Measurements from ENCODE around the gene FASTK. TPM values are rescaled to one million over a fixed set of nuclear protein-coding genes. Genes with fewer than 3 reads are reported as not detected.

The FASTK gene
- total and polyA plus RNA-seq, 4 donors: 30.9 to 80.7 (median 65.8) TPM

- Histone ChIP-seq H3K27me3 (ENCODE audit: control insufficient read depth, insufficient read depth, low read length) (no peaks in the 10 kb centered on the region), H3K4me1 (ENCODE audit: control insufficient read depth, insufficient read depth, low read length) (peaks cover 42% of the 10 kb centered on the region), H3K27ac (ENCODE audit: low read depth, low read length) (no peak overlapping the region), H3K9me3 (ENCODE audit: control insufficient read depth, insufficient read depth, low read length) (no peaks in the 10 kb centered on the region), H3K4me3 (ENCODE audit: low read depth, low read length) (no peak overlapping the region), H3K36me3 (ENCODE audit: control insufficient read depth, insufficient read depth, low read length) (peaks cover 79% of the 10 kb centered on the region)
- 77% methylated on average over 31 of the region's 33 CpGs for WGBS (ENCODE audit: insufficient coverage)
- DNase-seq (ENCODE audit: low read depth in 4 of 6, low spot score in 6 of 6): no peak
These were observed 3.5 kb downstream of the FASTK start for GRCh38 chr7:151076863-151077704.

DNA sequence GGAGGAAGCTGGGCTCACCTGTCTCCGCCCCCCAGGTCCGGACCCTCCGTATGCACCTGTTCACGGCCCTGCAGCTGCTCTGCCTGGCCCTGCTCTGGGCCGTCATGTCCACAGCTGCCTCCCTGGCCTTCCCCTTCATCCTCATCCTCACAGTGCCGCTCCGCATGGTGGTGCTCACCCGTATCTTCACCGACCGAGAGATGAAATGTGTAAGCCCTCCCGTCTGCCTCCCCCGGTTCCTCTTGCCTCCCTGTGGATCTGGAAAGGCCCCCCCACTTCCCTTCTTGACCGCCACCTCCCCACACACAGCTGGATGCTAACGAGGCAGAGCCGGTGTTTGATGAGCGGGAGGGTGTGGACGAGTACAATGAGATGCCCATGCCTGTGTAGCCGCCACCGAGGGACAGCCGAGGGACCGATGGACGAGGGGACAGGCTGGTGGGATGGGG, 4.6 kb downstream of the FASTK start:
- H3K27ac ChIP-seq (ENCODE audit: low read depth, low read length): no peak overlapping the region
- H3K27me3 ChIP-seq (ENCODE audit: control insufficient read depth, insufficient read depth, low read length): no peaks in the 10 kb centered on the region
- H3K4me3 ChIP-seq (ENCODE audit: low read depth, low read length): no peak overlapping the region
- H3K36me3 ChIP-seq (ENCODE audit: control insufficient read depth, insufficient read depth, low read length): peaks cover 82% of the 10 kb centered on the region
- H3K4me1 ChIP-seq (ENCODE audit: control insufficient read depth, insufficient read depth, low read length): peaks cover 32% of the 10 kb centered on the region
- DNase-seq (ENCODE audit: low read depth in 4 of 6, low spot score in 6 of 6): no peak
- 84% methylated on average over 10 of the region's 22 CpGs for WGBS (ENCODE audit: insufficient coverage)
- no peaks in the 10 kb centered on the region for H3K9me3 ChIP-seq (ENCODE audit: control insufficient read depth, insufficient read depth, low read length)

DNA sequence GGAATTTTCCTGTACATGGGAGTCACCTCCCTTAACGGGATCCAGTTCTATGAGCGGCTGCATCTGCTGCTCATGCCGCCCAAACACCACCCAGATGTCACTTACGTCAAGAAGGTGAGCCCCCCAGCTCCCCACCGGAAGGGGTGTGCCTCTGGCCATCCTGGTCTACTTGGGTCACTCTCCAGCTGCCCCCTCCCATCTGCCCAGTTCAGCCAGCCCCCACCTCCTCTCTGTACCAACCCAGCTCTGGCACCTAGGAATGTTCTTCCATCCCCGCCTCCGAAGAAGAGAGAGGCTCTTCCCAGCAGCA, 5.0 kb downstream of the FASTK start:
- H3K36me3 ChIP-seq (ENCODE audit: control insufficient read depth, insufficient read depth, low read length): peaks cover 86% of the 10 kb centered on the region

DNA sequence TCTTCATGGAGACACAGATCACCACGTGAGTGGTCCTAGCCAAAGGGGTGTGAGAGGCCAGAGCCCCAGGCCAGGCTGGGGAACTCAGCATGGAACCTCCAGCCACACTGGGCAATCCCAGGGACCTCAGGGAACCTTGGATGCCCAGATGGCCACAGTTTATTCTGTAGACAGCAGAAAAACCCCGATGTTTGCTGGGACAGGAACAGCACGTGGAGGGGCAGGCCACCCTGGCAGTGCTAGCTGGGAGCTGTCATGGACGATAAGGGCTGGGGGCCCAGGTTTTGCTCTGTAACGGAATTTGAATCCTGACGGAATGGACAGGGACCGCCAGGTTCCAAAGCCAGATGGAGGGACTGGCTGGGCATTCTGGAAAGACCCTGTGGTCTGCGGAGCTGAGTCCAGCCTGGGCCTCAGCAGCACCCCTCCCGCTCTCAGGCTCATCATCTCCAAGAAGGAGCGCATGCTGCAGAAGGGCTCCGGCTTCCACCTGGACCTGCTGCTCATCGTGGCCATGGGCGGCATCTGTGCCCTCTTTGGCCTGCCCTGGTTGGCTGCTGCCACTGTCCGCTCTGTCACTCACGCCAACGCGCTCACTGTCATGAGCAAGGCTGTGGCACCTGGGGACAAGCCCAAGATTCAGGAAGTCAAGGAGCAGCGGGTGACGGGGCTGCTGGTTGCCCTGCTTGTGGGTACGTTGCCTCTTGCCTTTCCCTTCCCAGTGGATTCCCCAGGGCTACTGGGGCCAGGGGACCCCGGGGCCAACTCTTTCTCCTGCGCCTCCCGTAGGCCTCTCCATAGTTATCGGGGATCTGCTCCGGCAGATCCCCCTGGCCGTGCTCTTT, 5.6 kb downstream of the FASTK start:
- 92% methylated on average over 26 of the region's 26 CpGs for WGBS (ENCODE audit: insufficient coverage)

More for the DNA sequence above, 5.0 kb downstream of the FASTK start:
- Histone ChIP-seq H3K27me3 (ENCODE audit: control insufficient read depth, insufficient read depth, low read length) (no peaks in the 10 kb centered on the region), H3K4me3 (ENCODE audit: low read depth, low read length) (no peak overlapping the region), H3K4me1 (ENCODE audit: control insufficient read depth, insufficient read depth, low read length) (peaks cover 29% of the 10 kb centered on the region), H3K9me3 (ENCODE audit: control insufficient read depth, insufficient read depth, low read length) (no peaks in the 10 kb centered on the region), H3K27ac (ENCODE audit: low read depth, low read length) (no peak overlapping the region)
- WGBS (ENCODE audit: insufficient coverage): 90% methylated on average over 7 of the region's 7 CpGs
- no peak for DNase-seq (ENCODE audit: low read depth in 4 of 6, low spot score in 6 of 6)

DNA sequence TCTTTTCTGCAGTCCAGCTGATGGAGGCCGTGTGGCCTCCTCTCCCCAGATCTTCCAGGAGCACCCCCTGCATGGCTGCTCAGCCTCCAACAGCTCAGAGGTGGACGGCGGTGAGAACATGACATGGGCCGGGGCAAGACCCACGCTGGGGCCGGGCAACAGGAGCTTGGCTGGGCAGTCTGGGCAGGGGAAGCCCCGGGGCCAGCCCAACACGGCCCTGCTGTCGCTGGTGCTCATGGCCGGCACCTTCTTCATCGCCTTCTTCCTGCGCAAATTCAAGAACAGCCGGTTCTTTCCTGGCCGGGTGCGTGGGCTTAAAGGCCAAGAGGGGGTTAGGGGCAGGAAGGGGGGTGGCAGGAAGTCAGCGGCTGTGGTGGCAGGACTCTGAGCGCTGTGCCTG, 6.6 kb downstream of the FASTK start:
- DNase-seq (ENCODE audit: low read depth in 4 of 6, low spot score in 6 of 6): no peak
- Histone ChIP-seq H3K4me1 (ENCODE audit: control insufficient read depth, insufficient read depth, low read length) (peaks cover 16% of the 10 kb centered on the region), H3K27me3 (ENCODE audit: control insufficient read depth, insufficient read depth, low read length) (no peaks in the 10 kb centered on the region), H3K27ac (ENCODE audit: low read depth, low read length) (no peak overlapping the region), H3K4me3 (ENCODE audit: low read depth, low read length) (no peak overlapping the region), H3K9me3 (ENCODE audit: control insufficient read depth, insufficient read depth, low read length) (no peaks in the 10 kb centered on the region), H3K36me3 (ENCODE audit: control insufficient read depth, insufficient read depth, low read length) (peaks cover 93% of the 10 kb centered on the region)
- 93% methylated on average over 17 of the region's 17 CpGs for WGBS (ENCODE audit: insufficient coverage)

More for the DNA sequence above, 5.6 kb downstream of the FASTK start:
- H3K27me3 ChIP-seq (ENCODE audit: control insufficient read depth, insufficient read depth, low read length): no peaks in the 10 kb centered on the region
- H3K9me3 ChIP-seq (ENCODE audit: control insufficient read depth, insufficient read depth, low read length): no peaks in the 10 kb centered on the region
- no peak overlapping the region for H3K4me3 ChIP-seq (ENCODE audit: low read depth, low read length)
- DNase-seq (ENCODE audit: low read depth in 4 of 6, low spot score in 6 of 6): no peak
- H3K27ac ChIP-seq (ENCODE audit: low read depth, low read length): no peak overlapping the region
- peaks cover 27% of the 10 kb centered on the region for H3K4me1 ChIP-seq (ENCODE audit: control insufficient read depth, insufficient read depth, low read length)
- H3K36me3 ChIP-seq (ENCODE audit: control insufficient read depth, insufficient read depth, low read length): peaks cover 92% of the 10 kb centered on the region

DNA sequence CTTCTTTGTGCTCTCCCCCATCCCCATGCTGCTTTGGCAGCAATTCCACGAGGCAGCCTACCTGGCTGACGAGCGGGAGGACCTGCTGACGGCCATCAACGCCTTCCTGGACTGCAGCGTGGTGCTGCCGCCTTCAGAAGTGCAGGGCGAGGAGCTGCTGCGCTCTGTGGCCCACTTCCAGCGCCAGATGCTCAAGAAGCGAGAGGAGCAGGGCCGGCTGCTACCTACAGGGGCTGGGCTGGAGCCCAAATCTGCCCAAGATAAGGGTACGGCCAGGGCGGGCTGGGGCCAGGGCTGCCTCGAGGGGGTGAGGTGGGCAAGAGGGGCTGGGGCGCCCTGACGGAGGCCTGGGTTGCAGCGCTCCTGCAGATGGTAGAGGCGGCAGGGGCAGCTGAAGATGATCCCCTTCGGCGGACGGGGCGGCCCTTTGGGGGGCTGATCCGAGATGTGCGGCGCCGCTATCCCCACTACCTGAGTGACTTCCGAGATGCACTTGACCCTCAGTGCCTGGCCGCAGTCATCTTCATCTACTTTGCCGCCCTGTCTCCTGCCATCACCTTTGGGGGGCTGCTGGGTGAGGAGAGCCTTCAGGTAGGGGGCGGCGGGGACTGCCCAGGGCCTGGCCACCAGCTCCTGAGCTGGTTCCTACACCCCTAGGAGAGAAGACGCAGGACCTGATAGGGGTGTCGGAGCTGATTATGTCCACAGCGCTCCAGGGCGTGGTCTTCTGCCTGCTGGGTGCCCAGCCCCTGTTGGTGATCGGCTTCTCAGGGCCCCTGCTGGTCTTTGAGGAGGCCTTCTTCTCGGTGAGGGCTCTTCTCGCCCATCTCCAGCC, 9.4 kb downstream of the FASTK start:
- Histone ChIP-seq H3K27ac (ENCODE audit: low read depth, low read length) (no peak overlapping the region), H3K27me3 (ENCODE audit: control insufficient read depth, insufficient read depth, low read length) (no peaks in the 10 kb centered on the region), H3K4me3 (ENCODE audit: low read depth, low read length) (no peak overlapping the region), H3K9me3 (ENCODE audit: control insufficient read depth, insufficient read depth, low read length) (no peaks in the 10 kb centered on the region), H3K36me3 (ENCODE audit: control insufficient read depth, insufficient read depth, low read length) (peaks cover 85% of the 10 kb centered on the region), H3K4me1 (ENCODE audit: control insufficient read depth, insufficient read depth, low read length) (no peaks in the 10 kb centered on the region)
- no peak for DNase-seq (ENCODE audit: low read depth in 4 of 6, low spot score in 6 of 6)
- WGBS (ENCODE audit: insufficient coverage): 97% methylated on average over 39 of the region's 39 CpGs

- Histone ChIP-seq H3K27me3 (ENCODE audit: control insufficient read depth, insufficient read depth, low read length) (no peaks in the 10 kb centered on the region), H3K4me3 (ENCODE audit: low read depth, low read length) (no peak overlapping the region), H3K27ac (ENCODE audit: low read depth, low read length) (no peak overlapping the region), H3K9me3 (ENCODE audit: control insufficient read depth, insufficient read depth, low read length) (no peaks in the 10 kb centered on the region), H3K4me1 (ENCODE audit: control insufficient read depth, insufficient read depth, low read length) (no peaks in the 10 kb centered on the region), H3K36me3 (ENCODE audit: control insufficient read depth, insufficient read depth, low read length) (peaks cover 85% of the 10 kb centered on the region)
- DNase-seq (ENCODE audit: low read depth in 4 of 6, low spot score in 6 of 6): no peak
- WGBS (ENCODE audit: insufficient coverage): 97% methylated on average over 15 of the region's 15 CpGs
These were observed 10.0 kb downstream of the FASTK start for GRCh38 chr7:151070574-151070960.

- Histone ChIP-seq H3K4me3 (ENCODE audit: low read depth, low read length) (no peak overlapping the region), H3K36me3 (ENCODE audit: control insufficient read depth, insufficient read depth, low read length) (peaks cover 85% of the 10 kb centered on the region), H3K9me3 (ENCODE audit: control insufficient read depth, insufficient read depth, low read length) (no peaks in the 10 kb centered on the region), H3K4me1 (ENCODE audit: control insufficient read depth, insufficient read depth, low read length) (no peaks in the 10 kb centered on the region), H3K27me3 (ENCODE audit: control insufficient read depth, insufficient read depth, low read length) (no peaks in the 10 kb centered on the region), H3K27ac (ENCODE audit: low read depth, low read length) (no peak overlapping the region)
- WGBS (ENCODE audit: insufficient coverage): 92% methylated on average over 14 of the region's 17 CpGs
- no peak for DNase-seq (ENCODE audit: low read depth in 4 of 6, low spot score in 6 of 6)
These were observed 10.6 kb downstream of the FASTK start for GRCh38 chr7:151069841-151070573.

Data from spinal cord (tissue), 10 donors.